Stimulated activated CD4-positive, alpha-beta T cell treated with anti-CD3 and anti-CD28 coated beads, Interleukin-12 subunit alpha, Interleukin-12 subunit beta, amount 100 ng/mL, for 4 hours (primary cell): ENCODE results near the gene NHEJ1.

Experiments used
- DNase-seq: peaks from one replicate; pipeline ENCODE4 v3.0.0-alpha.2; 2020

The NHEJ1 gene

GRCh38 chr2:219084791-219085190, 75.8 kb downstream of the NHEJ1 start:
- no peak for DNase-seq

DNA sequence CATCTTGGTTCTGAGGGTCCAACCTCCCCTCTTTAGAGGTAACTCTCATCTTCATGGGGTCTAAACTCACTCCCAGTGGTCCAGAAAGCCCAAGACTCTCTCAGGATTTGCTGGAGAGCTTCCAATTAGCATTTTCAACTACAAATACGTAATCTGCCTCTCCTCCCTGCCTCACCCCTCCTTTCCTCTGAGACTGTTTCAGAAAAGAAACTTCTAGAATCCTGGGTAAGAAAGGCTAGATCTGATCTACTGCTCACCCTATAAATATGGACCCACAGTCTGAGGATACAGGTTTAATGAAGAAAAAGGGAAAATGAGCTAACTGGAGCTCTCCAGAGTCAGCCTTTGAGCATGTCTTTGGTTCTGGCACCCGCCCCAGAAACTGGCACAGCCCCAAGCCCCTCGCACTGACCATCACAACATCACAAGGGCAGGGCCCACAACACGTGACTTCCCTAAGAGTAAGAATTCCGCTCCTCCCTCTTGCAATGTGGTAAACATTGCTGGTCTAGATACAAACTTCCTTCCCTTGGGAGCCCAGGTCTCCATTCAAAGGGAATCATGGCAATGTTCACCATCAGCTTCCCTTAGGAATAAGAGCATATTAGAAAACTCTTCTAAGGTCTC, 78.2 kb downstream of the NHEJ1 start:
- no peak for DNase-seq

DNA sequence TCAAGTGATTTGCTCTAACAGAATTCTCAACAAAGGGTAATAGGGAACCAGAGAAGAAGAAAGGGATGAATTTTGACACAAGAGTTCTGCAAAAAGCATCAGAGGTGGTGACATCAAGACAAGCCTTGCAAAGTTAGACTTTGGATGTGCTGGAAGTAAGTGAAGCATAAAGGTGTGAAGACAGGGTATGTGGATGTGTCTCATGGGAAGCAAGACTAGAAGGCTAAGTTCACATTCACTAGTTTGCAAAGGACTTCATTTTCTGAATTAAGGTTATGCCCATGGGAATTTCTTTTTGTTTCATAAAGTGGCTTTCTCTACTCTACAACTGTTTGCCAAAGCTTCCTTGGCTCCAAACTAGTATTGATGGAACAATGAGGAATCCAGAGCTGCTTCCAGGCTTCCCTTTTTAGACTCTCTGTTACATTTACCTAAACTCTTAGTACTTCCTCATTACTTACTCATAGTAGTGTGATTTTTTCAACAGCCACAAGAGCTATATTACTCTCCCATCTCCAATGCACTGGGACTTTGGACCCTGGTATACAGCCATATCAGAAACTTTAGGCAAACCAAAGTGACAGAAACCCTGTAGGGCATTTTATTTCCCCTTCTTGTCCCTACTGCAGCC, 78.8 kb downstream of the NHEJ1 start:
- no peak for DNase-seq

- DNase-seq, result no peak
Observed at GRCh38 chr2:219081096-219081495, 79.5 kb downstream of the NHEJ1 start.

GRCh38 chr2:219079417-219079816, 81.2 kb downstream of the NHEJ1 start:
- no peak for DNase-seq

DNA sequence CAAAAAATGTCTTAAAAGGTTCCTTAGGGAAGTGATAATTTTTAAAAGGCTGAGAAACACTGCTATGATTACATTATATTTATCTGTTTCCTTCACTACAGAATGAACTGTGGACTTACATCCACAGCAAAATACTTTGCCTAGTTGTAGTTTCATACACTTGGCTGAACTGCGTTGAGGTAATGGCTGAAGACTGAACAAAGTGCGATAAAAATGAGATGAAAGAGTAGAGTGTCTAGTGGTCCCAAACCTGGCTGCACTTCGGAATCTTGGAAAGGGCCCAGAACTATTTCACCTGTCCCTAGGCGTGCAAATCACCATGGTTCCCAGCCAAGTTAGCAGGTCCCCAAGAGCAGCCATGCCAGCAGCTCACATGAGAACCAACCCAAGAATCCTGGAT, 81.7 kb downstream of the NHEJ1 start:
- DNase-seq, result no peak

DNA sequence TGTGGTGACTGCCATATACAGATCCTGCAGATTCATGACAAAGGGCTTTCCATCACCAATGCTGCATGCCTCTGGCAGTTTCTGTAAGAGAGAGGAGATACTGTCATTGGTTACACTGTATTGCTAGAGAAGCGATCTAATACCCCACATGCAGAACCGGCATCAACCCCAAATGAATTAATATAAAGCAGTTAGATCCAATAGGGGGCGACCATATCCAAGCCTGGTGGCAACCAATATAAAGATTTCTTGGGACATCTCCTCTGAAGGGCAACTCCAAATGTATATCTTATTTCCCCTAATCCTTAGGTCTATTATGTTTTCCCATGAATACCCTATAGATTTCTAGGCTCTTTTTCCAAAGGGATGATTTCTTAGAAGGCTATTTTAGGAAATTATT, 82.5 kb downstream of the NHEJ1 start:
- no peak for DNase-seq

- no peak for DNase-seq
Observed at GRCh38 chr2:219076253-219076652, 84.4 kb downstream of the NHEJ1 start.

DNA sequence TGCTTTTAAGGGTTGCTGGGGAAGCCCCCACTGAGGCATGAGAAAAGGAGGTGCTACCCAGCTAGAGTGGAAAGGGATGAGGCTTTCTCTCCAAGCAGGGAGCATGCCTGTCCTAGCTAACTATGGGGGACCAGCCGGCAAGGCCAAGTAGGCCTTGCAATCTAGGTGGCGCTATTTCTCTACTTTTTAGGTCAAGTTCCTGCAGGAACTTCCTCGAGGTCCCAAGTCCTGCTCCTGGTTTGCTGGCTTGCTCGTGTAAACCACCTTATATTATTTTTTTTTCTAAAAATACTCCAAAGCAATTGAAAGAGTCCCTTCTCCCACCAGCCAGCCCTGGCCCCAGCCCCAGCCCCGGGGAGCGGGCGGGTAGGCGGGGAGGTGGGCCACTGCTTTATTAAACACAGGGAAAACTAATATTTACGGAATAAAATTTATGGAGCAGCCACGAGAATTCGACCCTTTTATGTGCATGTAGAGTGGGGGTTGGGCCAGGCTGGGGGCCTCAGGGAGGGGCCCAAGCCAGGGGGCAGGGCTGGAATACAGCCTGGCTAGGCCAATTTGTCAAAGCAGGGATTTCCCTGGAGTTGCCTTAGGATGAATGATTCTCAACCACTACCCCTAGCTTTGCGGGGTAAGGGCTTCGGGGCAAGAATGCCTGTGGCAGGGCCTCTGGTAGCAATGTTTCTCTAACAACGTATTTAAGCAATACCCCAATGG, 87.0 kb downstream of the NHEJ1 start:
- no peak for DNase-seq

DNA sequence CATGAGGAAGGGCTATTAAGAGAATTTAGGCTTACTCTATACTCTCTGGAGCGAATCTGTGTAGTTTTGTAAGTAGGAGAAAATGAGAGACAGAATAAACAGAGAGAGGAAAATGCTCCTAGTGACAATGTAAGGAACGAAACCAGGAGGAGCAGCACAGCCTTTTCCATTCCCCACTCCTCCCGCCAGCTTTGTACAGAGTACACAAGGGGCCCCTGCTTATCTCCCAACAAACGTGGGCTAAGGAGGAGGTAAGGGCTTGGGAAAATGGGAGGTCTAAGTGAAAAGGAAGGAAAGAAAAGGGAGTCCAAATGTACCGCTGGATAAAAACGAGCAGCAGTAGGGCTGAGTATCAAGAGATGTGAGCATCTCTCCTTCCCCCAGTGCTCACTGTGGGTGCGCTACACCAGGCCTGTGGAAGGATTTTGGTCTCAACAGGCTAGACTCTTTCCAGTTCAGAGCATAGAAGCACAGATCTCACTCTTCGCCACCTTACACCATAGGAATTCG, 87.8 kb downstream of the NHEJ1 start:
- DNase-seq, result no peak

DNA sequence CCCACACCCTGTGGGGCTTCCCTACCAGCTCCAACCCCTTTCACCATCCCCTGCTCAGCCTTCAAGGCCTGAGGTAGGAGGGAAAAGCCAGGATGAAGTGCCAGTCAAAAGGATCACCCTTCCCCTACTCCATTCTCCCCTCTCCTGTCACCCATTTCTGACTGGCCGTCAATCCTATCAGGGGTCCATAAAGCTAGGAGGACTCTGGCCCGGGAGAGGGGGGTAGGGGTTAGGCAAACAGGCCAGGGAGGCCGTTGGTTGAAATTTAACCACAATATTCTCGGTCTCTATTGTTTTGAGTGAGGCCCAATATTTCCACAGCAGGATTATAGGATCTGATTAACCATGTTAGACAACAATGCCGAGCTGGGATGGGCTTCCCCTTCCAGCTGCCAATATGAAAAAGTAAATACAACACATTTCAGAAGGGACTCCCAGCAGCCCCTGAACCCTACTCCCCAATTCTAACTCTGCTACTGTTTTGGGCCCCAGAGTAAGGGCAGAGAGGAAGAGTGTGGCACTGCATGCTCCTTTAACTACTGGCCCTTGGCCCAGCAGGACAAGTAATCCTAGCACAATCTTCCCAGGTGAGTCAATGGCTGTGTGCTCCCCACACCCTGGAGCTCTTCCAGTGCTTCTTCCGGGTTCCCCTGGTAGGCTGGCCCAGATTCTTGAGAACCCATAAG, 89.3 kb downstream of the NHEJ1 start:
- no peak for DNase-seq

DNA sequence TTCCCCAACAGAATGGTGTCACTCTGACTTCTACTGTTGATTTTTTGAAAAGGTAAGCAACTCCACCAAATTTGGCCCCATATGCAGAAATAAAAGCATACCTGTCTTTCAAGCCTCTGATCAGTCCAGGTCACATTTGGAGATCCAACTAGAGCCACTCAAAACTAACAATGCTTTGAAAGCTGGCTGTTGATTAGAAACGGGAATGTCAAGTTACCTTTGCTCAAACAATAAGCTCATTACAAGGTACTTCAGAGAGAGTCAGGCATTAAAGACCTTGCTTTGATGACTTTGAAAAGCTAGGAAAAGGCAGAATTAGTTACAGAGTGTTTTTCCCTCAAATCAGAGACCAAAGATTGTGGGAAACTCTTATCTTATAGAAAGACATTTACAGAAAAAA, 95.1 kb downstream of the NHEJ1 start:
- DNase-seq, result no peak

- DNase-seq, result no peak
Observed at GRCh38 chr2:219062081-219062480, 98.5 kb downstream of the NHEJ1 start.

DNA sequence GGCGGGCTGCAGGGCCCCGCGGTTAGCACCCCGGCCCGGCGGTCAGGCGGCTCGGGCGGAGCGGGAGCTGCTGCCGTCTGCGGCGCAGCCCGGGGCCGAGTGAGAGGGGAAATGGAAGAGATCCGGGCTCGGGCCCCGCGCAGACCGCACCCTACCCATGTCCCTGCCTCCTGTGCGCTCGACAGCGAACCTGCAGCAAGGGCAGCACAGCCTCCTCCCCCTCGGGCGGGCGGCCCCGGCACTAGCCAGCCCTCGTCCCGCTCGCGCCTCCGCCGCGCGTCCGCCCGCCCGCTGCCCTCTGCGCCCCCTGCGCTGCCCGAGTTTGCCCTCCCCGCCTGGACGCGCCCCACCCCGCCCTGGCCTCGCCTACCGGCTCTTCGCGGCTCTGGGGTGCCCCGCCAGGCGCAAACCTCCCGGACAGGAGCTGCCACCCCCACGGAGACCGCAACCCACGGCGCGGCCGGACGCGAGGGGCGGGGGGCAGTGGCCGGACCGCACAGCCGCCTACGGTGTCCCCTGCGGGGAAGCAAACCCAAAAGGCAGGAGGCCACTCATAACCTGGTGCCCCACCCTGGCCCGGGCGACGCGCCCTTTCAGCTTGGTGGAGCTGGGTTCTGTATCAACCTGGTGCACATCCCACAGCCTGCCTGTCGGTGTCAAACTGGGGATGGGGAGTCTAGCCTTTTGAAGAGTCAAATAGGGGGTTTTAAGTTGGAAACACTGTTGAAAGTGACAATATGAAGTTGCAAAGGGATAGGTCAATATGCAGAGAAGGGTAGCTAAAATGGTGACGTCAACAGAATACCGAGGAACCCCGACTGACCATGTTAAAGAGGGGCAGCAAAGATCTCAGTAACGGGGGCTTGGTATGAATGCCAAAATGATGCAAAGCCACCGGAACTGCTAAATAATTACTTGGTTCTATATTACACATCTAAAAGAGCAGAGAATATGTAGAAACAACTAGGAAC, 99.5 kb downstream of the NHEJ1 start, which contains the start of gene IHH:
IHH (minus strand) TSS at position 101 of the 971 bp plus-strand sequence. CDS start 454 bp downstream, outside the sequence.
- no peak for DNase-seq

- DNase-seq, result no peak
Observed at GRCh38 chr2:219059725-219060682, 100.6 kb downstream of the NHEJ1 start.

GRCh38 chr2:219059375-219059724, 101.3 kb downstream of the NHEJ1 start:
- DNase-seq, result no peak

GRCh38 chr2:219058541-219059374, 101.9 kb downstream of the NHEJ1 start:
- no peak for DNase-seq

DNA sequence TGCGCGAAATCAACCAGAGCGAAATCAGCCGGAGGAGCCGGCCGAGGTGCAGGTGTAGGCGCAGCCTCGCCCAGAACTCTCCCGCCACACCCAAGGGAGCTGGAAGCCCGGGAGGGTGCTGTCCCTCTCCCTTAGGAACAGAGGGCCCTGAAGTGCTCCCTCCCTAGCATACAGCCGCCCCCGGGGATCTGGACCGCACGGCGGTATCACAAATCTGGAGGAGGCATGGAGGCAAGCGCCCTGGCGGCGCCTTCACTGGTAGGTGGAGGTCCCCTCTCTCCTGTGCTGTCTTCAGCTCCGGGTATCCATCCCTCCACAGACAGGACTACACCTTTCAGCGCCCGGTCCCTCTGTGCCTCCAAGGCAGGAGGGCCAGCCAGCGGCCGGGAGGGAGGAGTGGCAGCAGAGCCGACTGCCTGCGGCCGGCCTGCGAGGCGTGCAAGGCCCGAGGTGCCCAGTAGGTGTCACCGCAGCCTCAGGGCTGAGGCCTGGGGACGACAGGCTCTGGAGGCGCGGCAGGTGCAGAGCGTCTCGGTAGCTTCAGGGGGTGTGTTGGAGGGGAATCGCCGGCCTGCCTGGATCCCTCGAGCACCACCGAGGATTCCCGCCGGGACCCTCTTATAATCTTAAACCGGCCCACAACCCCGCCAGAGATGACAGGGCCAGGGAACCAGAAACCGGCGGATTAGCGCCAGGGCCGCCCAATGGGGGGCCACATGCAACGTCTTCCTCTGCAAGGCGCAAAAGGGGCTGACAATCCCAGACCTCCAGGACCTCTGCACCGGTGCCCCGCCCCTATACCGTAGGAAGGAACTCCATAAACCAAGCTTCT, 102.7 kb downstream of the NHEJ1 start:
- DNase-seq, result peak; percentile 74
